T-cell (primary cell): ENCODE results near the gene CD300LF. TPM values are rescaled to one million over a fixed set of nuclear protein-coding genes. Genes with fewer than 3 reads are reported as not detected.

ENCODE experiments used
- ATAC-seq, 4 experiments: fragments of 200-7000 bp in 3 of 4; fragments of 150-1000 bp in 1 of 4; cut with Tn5 transposase; replicated peaks in 1 of 4; 1 replicate in 3 of 4; 2 replicates in 1 of 4; pipeline ENCODE4 v1.10.0; 2021; ENCODE audit warnings: moderate library complexity in 3 of 4, mild to moderate bottlenecking in 2 of 4, moderate number of reproducible peaks in 1 of 4
- CTCF ChIA-PET, 2 donors: fragments of 300-600 bp; sonication (Branson Sonifier 250); formaldehyde crosslinking; loops; one replicate each; lab custom pipeline; 2022; ENCODE audit warnings: antibody characterized with exemption in 2 of 2; lab: Charles Lee
- POLR2A ChIA-PET, 2 donors: fragments of 300-600 bp; sonication (Branson Sonifier 250); formaldehyde crosslinking; loops; one replicate each; lab custom pipeline; 2022; ENCODE audit warnings: antibody characterized with exemption in 2 of 2; lab: Charles Lee
- DNase-seq, 35 experiments: peaks; one replicate each; pipeline versions ENCODE4 v3.0.0 to v3.0.0-alpha.2; 2013 to 2023
- H3K27ac ChIP-seq: one replicate; pipeline ENCODE4 v1.5.1; 2013; ENCODE audit warnings: low read length
- H3K27me3 ChIP-seq, 2 experiments: replicated peaks in 1 of 2; 1 replicate in 1 of 2; 2 replicates in 1 of 2; pipeline versions ENCODE4 v1.6.1 to v1.7.0; 2013; ENCODE audit warnings: low read length in 1 of 2, mixed read lengths in 1 of 2; ENCODE audit not compliant: control insufficient read depth in 2 of 2, insufficient read depth in 2 of 2; ENCODE audit errors: extremely low read depth in 1 of 2
- H3K36me3 ChIP-seq, 2 donors: 1 replicate in 1 of 2; 2 replicates in 1 of 2; pipeline versions ENCODE4 v1.6.1 to v1.7.0; 2013; ENCODE audit warnings: low read length in 1 of 2; ENCODE audit not compliant: control insufficient read depth in 2 of 2, insufficient read depth in 1 of 2; ENCODE audit errors: extremely low read depth in 1 of 2
- H3K4me1 ChIP-seq, 2 experiments: 1 replicate in 1 of 2; 2 replicates in 1 of 2; pipeline versions ENCODE4 v1.6.1 to v1.7.0; 2013; ENCODE audit warnings: low read length in 2 of 2, mixed read lengths in 1 of 2; ENCODE audit not compliant: insufficient read depth in 2 of 2, control insufficient read depth in 1 of 2; ENCODE audit errors: extremely low read depth in 1 of 2
- H3K4me3 ChIP-seq, 2 donors: 1 replicate in 1 of 2; 2 replicates in 1 of 2; pipeline versions ENCODE4 v1.5.1 to v1.7.0; 2013; ENCODE audit warnings: mild to moderate bottlenecking in 2 of 2, low read length in 1 of 2, moderate library complexity in 1 of 2; ENCODE audit not compliant: control insufficient read depth in 1 of 2; ENCODE audit errors: extremely low read depth in 1 of 2
- H3K9me3 ChIP-seq: 2 replicates; pipeline ENCODE4 v1.7.0; 2013
- H3K27ac Mint-ChIP-seq, 2 donors: one replicate each; pipeline ENCODE4 v1.8.0; 2020 to 2021; ENCODE audit warnings: mild to moderate bottlenecking in 2 of 2, mixed read lengths in 2 of 2
- H3K27me3 Mint-ChIP-seq, 2 donors: one replicate each; pipeline ENCODE4 v1.8.0; 2021 to 2022; ENCODE audit warnings: mixed read lengths in 2 of 2
- H3K36me3 Mint-ChIP-seq: one replicate; pipeline ENCODE4 v1.8.0; 2021; ENCODE audit warnings: mixed read lengths
- H3K4me1 Mint-ChIP-seq, 3 donors: one replicate each; pipeline ENCODE4 v1.8.0; 2020 to 2022; ENCODE audit warnings: mixed read lengths in 3 of 3, mild to moderate bottlenecking in 1 of 3
- H3K4me3 Mint-ChIP-seq, 3 donors: one replicate each; pipeline ENCODE4 v1.8.0; 2020 to 2022; ENCODE audit warnings: mild to moderate bottlenecking in 3 of 3, mixed read lengths in 3 of 3, moderate library complexity in 3 of 3
- H3K9me3 Mint-ChIP-seq, 3 donors: one replicate each; pipeline ENCODE4 v1.8.0; 2020 to 2022; ENCODE audit warnings: mixed read lengths in 3 of 3
- WGBS: methylation state at CpG from one replicate; pipeline ENCODE4 v1.1.5; 2013; ENCODE audit warnings: missing lambda C conversion rate; ENCODE audit not compliant: insufficient coverage; 5-methylcytosine and 5-hydroxymethylcytosine counted together
- total RNA-seq, 35 experiments: library from RNA in 6 of 35; stranded (reverse) in 6 of 35; fragments of 120-200 nt in 1 of 35; gene quantifications; one replicate each; pipeline versions ENCODE4 v1.2.1 to v1.2.4 and lab custom pipeline; 2013 to 2026

Gene CD300LF
- total RNA-seq, 5 donors from 2014 or later (not counting 1 experiment from before 2014, with no cell fraction given) = 0.25 TPM; not detected in 4

DNA sequence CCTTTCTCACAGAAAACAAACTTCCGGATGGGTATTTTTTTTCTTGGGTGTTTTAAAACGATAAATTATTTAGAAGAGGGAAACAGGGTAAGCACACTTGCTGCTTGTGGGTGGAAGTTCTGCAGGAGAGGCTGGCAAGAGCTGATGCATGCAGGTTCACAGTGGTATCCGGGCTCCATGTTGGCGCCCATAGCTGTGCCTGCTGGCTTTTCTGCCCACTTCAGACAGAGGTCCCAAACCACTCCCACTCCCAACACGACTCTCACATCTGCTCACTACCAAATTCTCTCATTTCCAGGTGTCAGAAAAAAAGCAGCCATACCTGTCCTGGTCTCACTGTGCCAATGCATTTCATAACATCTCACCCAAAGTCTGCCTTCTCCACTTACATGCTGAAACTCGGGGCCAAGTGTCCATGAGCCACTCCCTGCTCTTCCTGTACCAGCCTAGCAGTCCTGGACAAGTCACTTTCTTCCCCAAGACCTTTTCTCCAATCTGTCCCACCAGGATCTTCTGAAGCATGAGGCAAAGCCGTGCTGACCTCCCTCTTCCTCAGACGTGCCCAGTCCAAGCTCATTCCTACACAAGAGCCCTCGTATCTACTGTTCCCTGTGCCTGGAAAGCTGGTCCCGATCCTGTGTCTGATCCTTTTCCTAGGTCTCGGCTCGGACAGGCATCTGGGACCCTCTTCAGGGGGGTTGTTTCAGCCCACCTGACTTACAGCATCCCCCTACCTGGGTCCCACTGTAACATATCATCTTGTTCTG lies 1.5 kb downstream of the CD300LF start:
- no peaks in the 10 kb centered on the region for H3K36me3 ChIP-seq
- H3K9me3 ChIP-seq = no peaks in the 10 kb centered on the region
- no peak for DNase-seq
- CTCF ChIA-PET = interaction anchor here in 1 of 2 donors (0.7 to 1.3 kb wide), 3 partner anchors 25 to 146 kb away, joined by 3 to 5 read pairs (median 4); no protein-coding TSS in a partner anchor
- WGBS = 42% methylated on average over 8 of the region's 12 CpGs
- H3K27me3 Mint-ChIP-seq = peaks cover 7 to 13% of the 10 kb centered on the region in 2 donors
- H3K4me1 Mint-ChIP-seq = peaks cover 8 to 13% (median 8%) of the 10 kb centered on the region in 3 donors
- peaks cover 0 to 27% of the 10 kb centered on the region in 2 experiments for H3K27me3 ChIP-seq
- no peak overlapping the region for H3K27ac Mint-ChIP-seq
- ATAC-seq = no peak
- POLR2A ChIA-PET = no interaction called here
- H3K27ac ChIP-seq = no peak overlapping the region
- H3K4me3 Mint-ChIP-seq = no peak overlapping the region
- no peak overlapping the region for H3K4me3 ChIP-seq
- no peaks in the 10 kb centered on the region for H3K36me3 Mint-ChIP-seq
- peaks cover 0 to 10% of the 10 kb centered on the region in 2 experiments for H3K4me1 ChIP-seq
- H3K9me3 Mint-ChIP-seq = no peaks in the 10 kb centered on the region

DNA sequence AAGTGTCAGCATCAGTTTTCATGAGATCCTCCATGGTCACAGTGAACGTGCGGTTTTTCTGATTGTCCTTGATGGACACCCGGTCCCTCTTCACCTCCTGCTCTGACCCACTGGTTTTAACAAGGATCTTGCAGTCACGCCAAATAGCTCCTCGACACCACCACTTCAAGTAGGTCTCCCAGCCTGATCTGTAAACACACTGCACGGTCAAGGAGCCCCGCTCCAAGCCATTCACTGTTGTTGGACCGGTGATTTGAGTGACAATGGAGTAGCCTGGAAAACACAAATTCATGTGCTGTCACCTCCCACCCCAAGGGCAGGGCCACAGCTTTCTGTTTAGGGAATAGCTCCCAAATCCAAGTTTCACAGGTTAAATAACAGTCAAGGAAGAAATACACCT lies 8.2 kb downstream of the CD300LF start:
- no peaks in the 10 kb centered on the region for H3K9me3 ChIP-seq
- H3K4me1 ChIP-seq = no peaks in the 10 kb centered on the region
- ATAC-seq (no peak), DNase-seq (no peak)
- Mint-ChIP-seq H3K4me3 (no peak overlapping the region), H3K36me3 (no peaks in the 10 kb centered on the region), H3K9me3 (no peaks in the 10 kb centered on the region), H3K27ac (no peak overlapping the region), H3K27me3 (peaks cover 0 to 1% of the 10 kb centered on the region in 2 donors), H3K4me1 (no peaks in the 10 kb centered on the region)
- H3K4me3 ChIP-seq = no peak overlapping the region
- no peaks in the 10 kb centered on the region for H3K36me3 ChIP-seq
- H3K27ac ChIP-seq = no peak overlapping the region
- ChIA-PET CTCF (interaction anchor here in 1 of 2 donors (0.6 kb wide), 1 partner anchor 70 kb away, joined by 6 read pairs; no protein-coding TSS in a partner anchor), POLR2A (interaction anchor here in 1 of 2 donors (0.6 kb wide), 1 partner anchor 53 kb away, joined by 4 read pairs; no protein-coding TSS in a partner anchor)
- H3K27me3 ChIP-seq = peaks cover 0 to 18% of the 10 kb centered on the region in 2 experiments
- WGBS = 89% methylated on average over 6 of the region's 8 CpGs

DNA sequence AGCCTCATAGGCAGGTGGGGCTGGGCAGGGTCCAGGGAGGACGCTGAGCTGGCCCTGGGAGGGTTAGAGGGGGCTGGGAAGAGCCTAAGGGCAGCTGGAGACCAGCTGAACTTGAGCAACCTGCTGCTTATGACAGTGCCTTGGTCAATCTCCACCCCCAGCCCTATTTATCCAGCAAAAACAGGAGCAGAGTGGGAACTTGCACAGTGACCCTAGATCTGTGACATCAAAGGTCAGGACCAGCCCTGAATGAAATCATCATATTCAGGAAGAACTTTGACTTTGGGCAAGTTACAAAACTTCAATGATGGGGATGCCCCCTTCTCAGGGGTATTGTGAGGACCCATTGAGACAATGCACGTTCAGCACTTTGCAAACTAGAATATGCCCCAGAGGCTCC lies 9.4 kb downstream of the CD300LF start:
- no peaks in the 10 kb centered on the region for H3K4me1 Mint-ChIP-seq
- Histone ChIP-seq H3K36me3 (no peaks in the 10 kb centered on the region), H3K9me3 (no peaks in the 10 kb centered on the region), H3K4me3 (no peak overlapping the region), H3K27me3 (peaks cover 0 to 18% of the 10 kb centered on the region in 2 experiments), H3K27ac (no peak overlapping the region), H3K4me1 (no peaks in the 10 kb centered on the region)
- H3K9me3 Mint-ChIP-seq = no peaks in the 10 kb centered on the region
- H3K27ac Mint-ChIP-seq = no peak overlapping the region
- 86% methylated on average over 1 of the region's 2 CpGs for WGBS
- ChIA-PET POLR2A (no interaction called here), CTCF (no interaction called here)
- peaks cover 0 to 1% of the 10 kb centered on the region in 2 donors for H3K27me3 Mint-ChIP-seq
- DNase-seq = no peak
- no peaks in the 10 kb centered on the region for H3K36me3 Mint-ChIP-seq
- H3K4me3 Mint-ChIP-seq = no peak overlapping the region
- no peak for ATAC-seq

GRCh38 chr17:74702116-74702871 lies 10.4 kb downstream of the CD300LF start:
- ATAC-seq (no peak), DNase-seq (no peak)
- Histone ChIP-seq H3K36me3 (no peaks in the 10 kb centered on the region), H3K4me1 (no peaks in the 10 kb centered on the region), H3K27ac (no peak overlapping the region), H3K27me3 (peaks cover 0 to 23% of the 10 kb centered on the region in 2 experiments), H3K4me3 (no peak overlapping the region), H3K9me3 (no peaks in the 10 kb centered on the region)
- Mint-ChIP-seq H3K4me3 (no peak overlapping the region), H3K4me1 (no peaks in the 10 kb centered on the region), H3K9me3 (no peaks in the 10 kb centered on the region), H3K27ac (no peak overlapping the region), H3K27me3 (peaks cover 0 to 1% of the 10 kb centered on the region in 2 donors), H3K36me3 (no peaks in the 10 kb centered on the region)
- ChIA-PET CTCF (interaction anchor here in 1 of 2 donors (0.6 to 0.9 kb wide), 2 partner anchors 36 to 197 kb away, joined by 3 read pairs; no protein-coding TSS in a partner anchor), POLR2A (interaction anchor here in 1 of 2 donors (0.8 kb wide), 1 partner anchor 89 kb away, joined by 3 read pairs; no protein-coding TSS in a partner anchor)
- WGBS = 79% methylated on average over 8 of the region's 9 CpGs

DNA sequence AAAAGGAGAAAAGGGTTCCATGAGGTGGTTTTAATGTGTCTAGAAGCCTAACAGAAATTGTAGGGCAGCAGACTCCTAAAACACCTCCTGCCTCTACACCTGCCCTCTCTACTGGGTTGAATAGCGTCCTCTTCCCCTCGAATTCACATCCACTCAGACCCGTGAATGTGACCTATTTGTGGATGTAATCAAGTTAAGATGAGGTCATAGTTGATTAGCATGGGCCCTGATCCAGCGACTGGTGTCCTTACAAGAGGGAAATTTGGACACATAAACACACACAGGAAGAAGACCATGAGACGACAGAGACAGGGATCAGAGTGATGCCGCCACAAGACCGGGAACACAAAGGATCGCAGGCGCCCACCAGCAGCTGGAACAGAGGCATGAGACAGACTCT lies 13.5 kb downstream of the CD300LF start:
- Mint-ChIP-seq H3K9me3 (no peaks in the 10 kb centered on the region), H3K27ac (no peak overlapping the region), H3K4me1 (no peaks in the 10 kb centered on the region), H3K4me3 (no peak overlapping the region), H3K36me3 (no peaks in the 10 kb centered on the region), H3K27me3 (peaks cover 0 to 5% of the 10 kb centered on the region in 2 donors)
- no peaks in the 10 kb centered on the region for H3K9me3 ChIP-seq
- no peaks in the 10 kb centered on the region for H3K36me3 ChIP-seq
- ChIA-PET CTCF (no interaction called here), POLR2A (no interaction called here)
- H3K4me3 ChIP-seq = no peak overlapping the region
- peaks cover 0 to 36% of the 10 kb centered on the region in 2 experiments for H3K27me3 ChIP-seq
- no peaks in the 10 kb centered on the region for H3K4me1 ChIP-seq
- no peak overlapping the region for H3K27ac ChIP-seq
- ATAC-seq (no peak), DNase-seq (no peak)
- WGBS = 96% methylated on average over 5 of the region's 9 CpGs

DNA sequence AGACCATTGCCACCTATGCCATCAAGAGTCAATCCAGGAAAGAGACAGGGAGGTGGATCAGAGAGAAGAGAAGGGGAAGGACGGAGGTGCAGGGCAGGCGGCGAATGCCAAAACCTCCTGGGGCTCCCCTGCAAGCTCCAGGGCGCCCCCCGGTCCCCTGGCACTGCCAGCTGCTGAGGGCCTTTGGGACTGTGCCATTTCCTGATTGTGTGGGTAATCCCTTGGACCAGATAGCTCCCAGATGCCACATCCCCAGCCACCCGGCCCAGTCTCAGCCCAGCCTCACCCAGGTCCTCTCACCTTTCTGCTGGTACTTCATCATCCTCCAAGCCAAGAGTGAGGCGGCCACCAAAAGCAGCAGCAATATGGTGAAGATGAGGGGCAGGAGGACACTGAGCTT lies 14.7 kb downstream of the CD300LF start:
- Histone ChIP-seq H3K4me3 (no peak overlapping the region), H3K4me1 (no peaks in the 10 kb centered on the region), H3K27ac (no peak overlapping the region), H3K36me3 (no peaks in the 10 kb centered on the region), H3K27me3 (peaks cover 0 to 31% of the 10 kb centered on the region in 2 experiments), H3K9me3 (no peaks in the 10 kb centered on the region)
- no peaks in the 10 kb centered on the region for H3K36me3 Mint-ChIP-seq
- no peaks in the 10 kb centered on the region for H3K4me1 Mint-ChIP-seq
- H3K27me3 Mint-ChIP-seq = peaks cover 0 to 3% of the 10 kb centered on the region in 2 donors
- CTCF ChIA-PET = no interaction called here
- no peak overlapping the region for H3K4me3 Mint-ChIP-seq
- H3K9me3 Mint-ChIP-seq = no peaks in the 10 kb centered on the region
- no peak overlapping the region for H3K27ac Mint-ChIP-seq
- DNase-seq = no peak
- WGBS = 83% methylated on average over 4 of the region's 7 CpGs
- POLR2A ChIA-PET = no interaction called here
- ATAC-seq = no peak
